Measurements from ENCODE around the gene MARCHF9. TPM values are rescaled to one million over a fixed set of nuclear protein-coding genes. Genes with fewer than 3 reads are reported as not detected.
"Not testable (repeated sequence)": the region's sequence is repeated elsewhere in the genome, so short reads cannot be mapped to it uniquely, and the experiment has no call there.

MARCHF9 gene
- total RNA-seq, 1 experiment from 2014 or later: 21.8 TPM

- intact Hi-C loops (cut with micrococcal nuclease): no loop called here
- peaks cover 3 to 9% of the 10 kb centered on the region in 2 experiments; a peak in 3 of 4 replicates for H3K36me3 ChIP-seq (ENCODE audit: control insufficient read depth in 1 of 2, insufficient read depth in 2 of 2, low read length in 2 of 2)
- no peak for TF ChIP-seq POLR2AphosphoS5 (IDR thresholded peaks at IDR 0.05; ENCODE audit: low read depth, low read length)
- no peak for TF ChIP-seq SP1 (IDR thresholded peaks at IDR 0.05; ENCODE audit: low read depth)
- TF ChIP-seq SIN3A (IDR thresholded peaks at IDR 0.05; ENCODE audit: low read depth): no peak
- H3K27me3 ChIP-seq (ENCODE audit: insufficient read depth, low read length): no peaks in the 10 kb centered on the region
- no TSS peak for BruUV-seq (replicated peaks)
- CTCF ChIA-PET: no interaction called here
- no peak for ATAC-seq
- no peak overlapping the region for H3K27ac ChIP-seq (ENCODE audit: low read depth, low read length)
- RAD21 ChIA-PET (ENCODE audit: low non-redundant PET in 1 of 2, low total read pairs in 2 of 2, uncharacterized antibody in 2 of 2, unreplicated experiment in 2 of 2): no interaction called here
- DNase-seq (ENCODE audit: low read depth, low spot score): no peak
- no peak overlapping the region for H3K4me2 ChIP-seq (ENCODE audit: low read length)
- H3K4me3 ChIP-seq (replicated peaks in 1 of 2; ENCODE audit: low read depth in 1 of 2, low read length in 2 of 2): no peak overlapping the region
- no peaks in the 10 kb centered on the region; the same call in 1 of the 2 replicates for H4K20me1 ChIP-seq (ENCODE audit: insufficient read depth)
- H3K79me2 ChIP-seq (ENCODE audit: insufficient read depth, low read length): no peaks in the 10 kb centered on the region
- H2AFZ ChIP-seq (ENCODE audit: low read depth, low read length, poor library complexity, severe bottlenecking): no peak overlapping the region
- no peaks in the 10 kb centered on the region for H3K9me3 ChIP-seq (ENCODE audit: control insufficient read depth in 1 of 2, insufficient read depth in 1 of 2, low read depth in 1 of 2, low read length in 2 of 2)
- H3K9ac ChIP-seq (ENCODE audit: low read length): no peak overlapping the region
- H3K4me1 ChIP-seq (ENCODE audit: control insufficient read depth in 1 of 2, insufficient read depth in 2 of 2, low read length in 2 of 2): no peaks in the 10 kb centered on the region
- no peaks in the 10 kb centered on the region for H3K9me2 ChIP-seq (ENCODE audit: insufficient read depth)
- POLR2A ChIA-PET: no interaction called here
These were observed 41.7 kb upstream of the MARCHF9 start for GRCh38 chr12:57713209-57713608.

- DNase-seq (ENCODE audit: low read depth, low spot score); H4K20me1 ChIP-seq (ENCODE audit: insufficient read depth); RAD21 ChIA-PET (ENCODE audit: low non-redundant PET in 1 of 2, low total read pairs in 2 of 2, uncharacterized antibody in 2 of 2, unreplicated experiment in 2 of 2); H3K27ac ChIP-seq (ENCODE audit: low read depth, low read length); ATAC-seq; H3K4me3 ChIP-seq (replicated peaks in 1 of 2; ENCODE audit: low read depth in 1 of 2, low read length in 2 of 2); H3K9me3 ChIP-seq (ENCODE audit: control insufficient read depth in 1 of 2, insufficient read depth in 1 of 2, low read depth in 1 of 2, low read length in 2 of 2); H3K4me2 ChIP-seq (ENCODE audit: low read length); POLR2A ChIA-PET; BruUV-seq (replicated peaks); H3K79me2 ChIP-seq (ENCODE audit: insufficient read depth, low read length); CTCF ChIA-PET; H3K9me2 ChIP-seq (ENCODE audit: insufficient read depth); H2AFZ ChIP-seq (ENCODE audit: low read depth, low read length, poor library complexity, severe bottlenecking); H3K27me3 ChIP-seq (ENCODE audit: insufficient read depth, low read length); intact Hi-C loops (cut with micrococcal nuclease); H3K9ac ChIP-seq (ENCODE audit: low read length); H3K4me1 ChIP-seq (ENCODE audit: control insufficient read depth in 1 of 2, insufficient read depth in 2 of 2, low read length in 2 of 2): not testable (repeated sequence)
- peaks cover 3 to 13% of the 10 kb centered on the region in 2 experiments; a peak in 3 of 4 replicates for H3K36me3 ChIP-seq (ENCODE audit: control insufficient read depth in 1 of 2, insufficient read depth in 2 of 2, low read length in 2 of 2)
These were observed 39.7 kb upstream of the MARCHF9 start for GRCh38 chr12:57715036-57715748.

Measured in HCT116 (cell line).